A549 (cell line): ENCODE results near the gene CAV2. TPM values are rescaled to one million over a fixed set of nuclear protein-coding genes. Genes with fewer than 3 reads are reported as not detected.

Experiments
- ATAC-seq, 2 experiments: fragments of 200-7000 bp in 1 of 2; fragments of >200 bp in 1 of 2; cut with Nextera tagmentation in 1 of 2; cut with Tn5 transposase in 1 of 2; 3 replicates each; pipeline versions ENCODE4 v1.8.0 to v1.9.1; 2018 to 2020; ENCODE audit warnings: mild to moderate bottlenecking in 1 of 2, moderate library complexity in 1 of 2
- CTCF ChIA-PET: fragments of 300-600 bp; sonication (Branson Sonifier 250); formaldehyde crosslinking; extraction: SDS; loops from one replicate; lab custom pipeline; 2021; ENCODE audit warnings: antibody characterized with exemption, inconsistent platforms; lab: Yijun Ruan, JAX
- POLR2A ChIA-PET: fragments of 350-600 bp; formaldehyde crosslinking; extraction: SDS; loops from one replicate; lab custom pipeline; 2021; ENCODE audit warnings: antibody characterized with exemption, inconsistent platforms; lab: Yijun Ruan, JAX
- DNase-seq, 2 experiments: peaks; one replicate each; pipeline versions ENCODE4 v3.0.0 to v3.0.0-alpha.2; 2011 to 2016; ENCODE audit warnings: low read depth in 1 of 2, low spot score in 1 of 2
- FAIRE-seq: peaks from 2 replicates; lab custom pipeline; 2011; peaks lifted over from hg19 to GRCh38; lab: Jason Lieb, UNC
- H3K27ac ChIP-seq, 2 experiments: fragments of >200 bp; sonication (Bioruptor Twin); formaldehyde crosslinking; 3 replicates each; pipeline ENCODE4 v1.5.1; 2016 to 2017
- H3K4me1 ChIP-seq: fragments of >200 bp; sonication (Bioruptor Twin); formaldehyde crosslinking; 3 replicates; pipeline ENCODE4 v1.6.1; 2016
- H3K4me2 ChIP-seq: fragments of >200 bp; sonication (Bioruptor Twin); formaldehyde crosslinking; 3 replicates; pipeline ENCODE4 v1.6.1; 2016
- H3K4me3 ChIP-seq: fragments of >200 bp; sonication (Bioruptor Twin); formaldehyde crosslinking; 3 replicates; pipeline ENCODE4 v1.5.1; 2016
- H3K9me3 ChIP-seq: fragments of >200 bp; sonication (Bioruptor Twin); formaldehyde crosslinking; 3 replicates; pipeline ENCODE4 v1.6.1; 2016
- BHLHE40 ChIP-seq: IDR thresholded peaks from 2 replicates; pipeline ENCODE4 v1.6.1; 2012; ENCODE audit warnings: low read depth, low read length, inconsistent platforms
- CBX8 ChIP-seq: fragments of 200-600 bp; sonication (generic); IDR thresholded peaks from 2 replicates; pipeline ENCODE4 v1.6.1; 2016
- CEBPB ChIP-seq, 2 experiments: fragments of >200 bp in 1 of 2; sonication (Bioruptor Twin) in 1 of 2; formaldehyde crosslinking in 1 of 2; IDR thresholded peaks; 2 replicates each; pipeline ENCODE4 v1.6.1; 2012 to 2016
- CHD2 ChIP-seq: fragments of 150-350 bp; IDR thresholded peaks from 2 replicates; pipeline ENCODE4 v1.6.1; 2014; ENCODE audit warnings: low read length; ENCODE audit not compliant: partially characterized antibody
- CHD4 ChIP-seq: fragments of 200-600 bp; sonication (generic); IDR thresholded peaks from 2 replicates; pipeline ENCODE4 v1.6.1; 2016; ENCODE audit warnings: antibody characterized with exemption, mild to moderate bottlenecking, borderline replicate concordance
- E2F6 ChIP-seq: IDR thresholded peaks from 2 replicates; pipeline ENCODE4 v1.6.1; 2012; ENCODE audit warnings: low read depth, borderline replicate concordance
- EHF ChIP-seq: fragments of 250-450 bp; sonication (Bioruptor Pico); IDR thresholded peaks from 2 replicates; pipeline ENCODE4 v1.5.0; 2020; ENCODE audit warnings: mild to moderate bottlenecking
- EHMT2 ChIP-seq: fragments of 200-600 bp; sonication (generic); IDR thresholded peaks from 2 replicates; pipeline ENCODE4 v1.6.1; 2016; ENCODE audit warnings: antibody characterized with exemption, low read depth, mild to moderate bottlenecking, moderate library complexity
- ELK1 ChIP-seq: fragments of 150-350 bp; IDR thresholded peaks from 2 replicates; pipeline ENCODE4 v1.6.1; 2014; ENCODE audit warnings: low read depth, mild to moderate bottlenecking, low read length
- EP300 ChIP-seq, 2 experiments: fragments of >200 bp; sonication (Bioruptor Twin); formaldehyde crosslinking; IDR thresholded peaks; 2 replicates in 1 of 2; 3 replicates in 1 of 2; pipeline ENCODE4 v1.6.1; 2016 to 2017
- FOSL2 ChIP-seq, 2 experiments: fragments of 450-650 bp in 1 of 2; fragments of >200 bp in 1 of 2; sonication (Bioruptor Twin) in 1 of 2; formaldehyde crosslinking; IDR thresholded peaks; 2 replicates each; pipeline versions ENCODE4 v1.5.0 to v1.6.1; 2016 to 2020; ENCODE audit warnings: mild to moderate bottlenecking in 1 of 2, moderate library complexity in 1 of 2
- GATA3 ChIP-seq: IDR thresholded peaks from 2 replicates; pipeline ENCODE4 v1.6.1; 2012; ENCODE audit warnings: borderline replicate concordance
- JUNB ChIP-seq: fragments of >200 bp; sonication (Bioruptor Twin); formaldehyde crosslinking; IDR thresholded peaks from 2 replicates; pipeline ENCODE4 v1.6.1; 2016
- KDM1A ChIP-seq: fragments of 200-600 bp; sonication (generic); IDR thresholded peaks from 2 replicates; pipeline ENCODE4 v1.6.1; 2016; ENCODE audit warnings: low read depth, mild to moderate bottlenecking
- KDM5A ChIP-seq: fragments of 200-600 bp; sonication (generic); IDR thresholded peaks from 2 replicates; pipeline ENCODE4 v1.6.1; 2016; ENCODE audit warnings: antibody characterized with exemption, mild to moderate bottlenecking
- MAFK ChIP-seq: fragments of 450-650 bp; IDR thresholded peaks from 2 replicates; pipeline ENCODE4 v1.6.1; 2014; ENCODE audit not compliant: partially characterized antibody
- NFE2L2 ChIP-seq: fragments of 150-350 bp; conservative IDR thresholded peaks from 2 replicates; pipeline ENCODE4 v1.6.1; 2014; ENCODE audit warnings: low read length
- POLR2AphosphoS2 ChIP-seq: conservative IDR thresholded peaks from 2 replicates; pipeline ENCODE4 v1.6.1; 2012; ENCODE audit warnings: low read length, improper control_type of control experiment, inconsistent platforms
- RCOR1 ChIP-seq: fragments of 150-350 bp; IDR thresholded peaks from 2 replicates; pipeline ENCODE4 v1.6.1; 2014; ENCODE audit warnings: antibody characterized with exemption, low read length, low read depth
- SMC3 ChIP-seq: fragments of >200 bp; sonication (Bioruptor Twin); formaldehyde crosslinking; IDR thresholded peaks from 3 replicates; pipeline ENCODE4 v1.6.1; 2018; ENCODE audit warnings: inconsistent platforms
- TP53 ChIP-seq: fragments of 250-450 bp; sonication (Bioruptor Pico); IDR thresholded peaks from 2 replicates; pipeline ENCODE4 v1.5.0; 2021; ENCODE audit warnings: mild to moderate bottlenecking, moderate library complexity
- USF2 ChIP-seq: fragments of 450-650 bp; IDR thresholded peaks from 2 replicates; pipeline ENCODE4 v1.6.1; 2014; ENCODE audit warnings: antibody characterized with exemption
- ZFP36 ChIP-seq: fragments of 450-650 bp; IDR thresholded peaks from 2 replicates; pipeline ENCODE4 v1.6.1; 2014; ENCODE audit warnings: borderline replicate concordance; ENCODE audit not compliant: partially characterized antibody
- WGBS: methylation state at CpG from one replicate; pipeline ENCODE4 v1.1.6; 2017; ENCODE audit errors: missing lambda C conversion rate; 5-methylcytosine and 5-hydroxymethylcytosine counted together
- polyA plus RNA-seq, 4 experiments: library from polyadenylated mRNA; depleted of rRNA in 3 of 4; stranded (reverse); fragments of >200 nt; fragmentation: RNase III in 1 of 4; extraction: RNeasy Plus Mini Kit Qiagen cat#74134 plus additional on column Dnase treatment in 1 of 4; gene quantifications; 2 replicates in 3 of 4; 3 replicates in 1 of 4; pipeline ENCODE4 v1.2.3, GENCODE V29; 2011 to 2017
- TF ChIP-seq, protein P1 (sequence below): fragments of >200 bp; sonication (Bioruptor Twin); formaldehyde crosslinking; IDR thresholded peaks from 3 replicates; pipeline ENCODE4 v1.5.1; 2016
- TF ChIP-seq, protein P2 (sequence below): fragments of 200-600 bp; sonication (generic); IDR thresholded peaks from 2 replicates; pipeline ENCODE4 v1.6.1; 2016; ENCODE audit warnings: antibody characterized with exemption, mild to moderate bottlenecking, moderate library complexity
- TF ChIP-seq, protein P3 (sequence below): fragments of 250-450 bp; sonication (Bioruptor Pico); IDR thresholded peaks from 2 replicates; pipeline ENCODE4 v1.5.0; 2021; ENCODE audit warnings: mild to moderate bottlenecking, moderate library complexity, borderline replicate concordance

The CAV2 gene
- polyA plus RNA-seq, 2 of the 4 experiments (the other 2 are of a cell fraction) = 156 to 257 TPM

- peak overlapping the region; percentile 11; the same call in 1 of the 3 replicates for H3K4me3 ChIP-seq
- ATAC-seq (peak in 1 of 2 experiments; percentile 62; a peak in 3 of 6 replicates), FAIRE-seq (peak; percentile 88), DNase-seq (peak in 1 of 2 experiments; percentile 61)
- POLR2A ChIA-PET = interaction anchor here (1.1 to 1.8 kb wide), 3 partner anchors 17 to 62 kb away, joined by 3 to 7 read pairs (median 5); partner anchors contain the start of gene CAV2
- TF ChIP-seq KDM5A = no peak
- TF ChIP-seq FOSL2 (IDR thresholded peaks at IDR 0.05) = no peak
- TF ChIP-seq FOSL2 (CRISPR knock-in tag; IDR thresholded peaks at IDR 0.05) = peak; percentile 75
- no peak for TF ChIP-seq JUNB
- TF ChIP-seq CHD4 = no peak
- TF ChIP-seq, protein P1, sequence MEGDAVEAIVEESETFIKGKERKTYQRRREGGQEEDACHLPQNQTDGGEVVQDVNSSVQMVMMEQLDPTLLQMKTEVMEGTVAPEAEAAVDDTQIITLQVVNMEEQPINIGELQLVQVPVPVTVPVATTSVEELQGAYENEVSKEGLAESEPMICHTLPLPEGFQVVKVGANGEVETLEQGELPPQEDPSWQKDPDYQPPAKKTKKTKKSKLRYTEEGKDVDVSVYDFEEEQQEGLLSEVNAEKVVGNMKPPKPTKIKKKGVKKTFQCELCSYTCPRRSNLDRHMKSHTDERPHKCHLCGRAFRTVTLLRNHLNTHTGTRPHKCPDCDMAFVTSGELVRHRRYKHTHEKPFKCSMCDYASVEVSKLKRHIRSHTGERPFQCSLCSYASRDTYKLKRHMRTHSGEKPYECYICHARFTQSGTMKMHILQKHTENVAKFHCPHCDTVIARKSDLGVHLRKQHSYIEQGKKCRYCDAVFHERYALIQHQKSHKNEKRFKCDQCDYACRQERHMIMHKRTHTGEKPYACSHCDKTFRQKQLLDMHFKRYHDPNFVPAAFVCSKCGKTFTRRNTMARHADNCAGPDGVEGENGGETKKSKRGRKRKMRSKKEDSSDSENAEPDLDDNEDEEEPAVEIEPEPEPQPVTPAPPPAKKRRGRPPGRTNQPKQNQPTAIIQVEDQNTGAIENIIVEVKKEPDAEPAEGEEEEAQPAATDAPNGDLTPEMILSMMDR = no peak
- peak in 1 of 2 experiments; percentile 59; a peak in 1 of 4 replicates for TF ChIP-seq CEBPB (IDR thresholded peaks at IDR 0.05)
- TF ChIP-seq NFE2L2 = no peak
- no peak for TF ChIP-seq KDM1A
- peak; percentile 33 for TF ChIP-seq MAFK
- TF ChIP-seq EHF (CRISPR knock-in tag) = no peak
- TF ChIP-seq ELK1 = no peak
- TF ChIP-seq EP300 (IDR thresholded peaks at IDR 0.05) = no peak
- no peak for TF ChIP-seq RCOR1
- TF ChIP-seq GATA3 = peak; percentile 54; the same call in 1 of the 2 replicates
- TF ChIP-seq, protein P2, sequence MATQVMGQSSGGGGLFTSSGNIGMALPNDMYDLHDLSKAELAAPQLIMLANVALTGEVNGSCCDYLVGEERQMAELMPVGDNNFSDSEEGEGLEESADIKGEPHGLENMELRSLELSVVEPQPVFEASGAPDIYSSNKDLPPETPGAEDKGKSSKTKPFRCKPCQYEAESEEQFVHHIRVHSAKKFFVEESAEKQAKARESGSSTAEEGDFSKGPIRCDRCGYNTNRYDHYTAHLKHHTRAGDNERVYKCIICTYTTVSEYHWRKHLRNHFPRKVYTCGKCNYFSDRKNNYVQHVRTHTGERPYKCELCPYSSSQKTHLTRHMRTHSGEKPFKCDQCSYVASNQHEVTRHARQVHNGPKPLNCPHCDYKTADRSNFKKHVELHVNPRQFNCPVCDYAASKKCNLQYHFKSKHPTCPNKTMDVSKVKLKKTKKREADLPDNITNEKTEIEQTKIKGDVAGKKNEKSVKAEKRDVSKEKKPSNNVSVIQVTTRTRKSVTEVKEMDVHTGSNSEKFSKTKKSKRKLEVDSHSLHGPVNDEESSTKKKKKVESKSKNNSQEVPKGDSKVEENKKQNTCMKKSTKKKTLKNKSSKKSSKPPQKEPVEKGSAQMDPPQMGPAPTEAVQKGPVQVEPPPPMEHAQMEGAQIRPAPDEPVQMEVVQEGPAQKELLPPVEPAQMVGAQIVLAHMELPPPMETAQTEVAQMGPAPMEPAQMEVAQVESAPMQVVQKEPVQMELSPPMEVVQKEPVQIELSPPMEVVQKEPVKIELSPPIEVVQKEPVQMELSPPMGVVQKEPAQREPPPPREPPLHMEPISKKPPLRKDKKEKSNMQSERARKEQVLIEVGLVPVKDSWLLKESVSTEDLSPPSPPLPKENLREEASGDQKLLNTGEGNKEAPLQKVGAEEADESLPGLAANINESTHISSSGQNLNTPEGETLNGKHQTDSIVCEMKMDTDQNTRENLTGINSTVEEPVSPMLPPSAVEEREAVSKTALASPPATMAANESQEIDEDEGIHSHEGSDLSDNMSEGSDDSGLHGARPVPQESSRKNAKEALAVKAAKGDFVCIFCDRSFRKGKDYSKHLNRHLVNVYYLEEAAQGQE = no peak
- TF ChIP-seq USF2 = no peak
- TF ChIP-seq BHLHE40 = no peak
- no peak for TF ChIP-seq ZFP36
- no peak for TF ChIP-seq POLR2AphosphoS2
- no peak for TF ChIP-seq CHD2
- no peak for TF ChIP-seq E2F6
- TF ChIP-seq SMC3 = no peak
- TF ChIP-seq TP53 = no peak
- TF ChIP-seq, protein P3, sequence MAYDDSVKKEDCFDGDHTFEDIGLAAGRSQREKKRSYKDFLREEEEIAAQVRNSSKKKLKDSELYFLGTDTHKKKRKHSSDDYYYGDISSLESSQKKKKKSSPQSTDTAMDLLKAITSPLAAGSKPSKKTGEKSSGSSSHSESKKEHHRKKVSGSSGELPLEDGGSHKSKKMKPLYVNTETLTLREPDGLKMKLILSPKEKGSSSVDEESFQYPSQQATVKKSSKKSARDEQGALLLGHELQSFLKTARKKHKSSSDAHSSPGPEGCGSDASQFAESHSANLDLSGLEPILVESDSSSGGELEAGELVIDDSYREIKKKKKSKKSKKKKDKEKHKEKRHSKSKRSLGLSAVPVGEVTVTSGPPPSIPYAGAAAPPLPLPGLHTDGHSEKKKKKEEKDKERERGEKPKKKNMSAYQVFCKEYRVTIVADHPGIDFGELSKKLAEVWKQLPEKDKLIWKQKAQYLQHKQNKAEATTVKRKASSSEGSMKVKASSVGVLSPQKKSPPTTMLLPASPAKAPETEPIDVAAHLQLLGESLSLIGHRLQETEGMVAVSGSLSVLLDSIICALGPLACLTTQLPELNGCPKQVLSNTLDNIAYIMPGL (CRISPR knock-in tag) = no peak
- TF ChIP-seq CBX8 = no peak
- no peak for TF ChIP-seq EHMT2
- peak overlapping the region; percentile 81 for H3K4me2 ChIP-seq
- H3K4me1 ChIP-seq = peaks cover 71% of the 10 kb centered on the region
- 23% methylated on average over 4 of the region's 4 CpGs for WGBS
- peak overlapping the region; percentile 90 to 94 for H3K27ac ChIP-seq
- H3K9me3 ChIP-seq = 0 out of 3 replicates have a peak, but pooled peaks cover 5% of the 10 kb centered on the region
- CTCF ChIA-PET = interaction anchor here (0.8 to 2.6 kb wide), 4 partner anchors 62 to 291 kb away, joined by 3 to 14 read pairs (median 4); no protein-coding TSS in a partner anchor
Observed at GRCh38 chr7:116464375-116464774, 35.2 kb upstream of the CAV2 start.
